ENCODE measurements around the gene TRIM24. TPM values are rescaled to one million over a fixed set of nuclear protein-coding genes. Genes with fewer than 3 reads are reported as not detected.

Gene TRIM24
- total RNA-seq, 1 experiment from 2014 or later = 10.2 TPM

GRCh38 chr7:138579671-138580070 is 119.6 kb downstream of the TRIM24 start:
- Mint-ChIP-seq H3K9me3 (ENCODE audit: unreplicated experiment) (no peaks in the 10 kb centered on the region), H3K27me3 (ENCODE audit: insufficient read depth, unreplicated experiment) (no peaks in the 10 kb centered on the region), H3K4me1 (ENCODE audit: insufficient read depth, unreplicated experiment) (no peaks in the 10 kb centered on the region), H3K4me3 (ENCODE audit: unreplicated experiment) (no peak overlapping the region), H3K36me3 (ENCODE audit: insufficient read depth, unreplicated experiment) (peaks cover 48% of the 10 kb centered on the region), H3K27ac (ENCODE audit: low read depth, unreplicated experiment) (no peak overlapping the region)
- ChIA-PET POLR2A (no interaction called here), CTCF (interaction anchor here (0.5 kb wide), 1 partner anchor 31 kb away, joined by 3 read pairs; no protein-coding TSS in a partner anchor)
- intact Hi-C loops (cut with micrococcal nuclease) = no loop called here
- no peak for DNase-seq (ENCODE audit: unreplicated experiment)
- no TSS peak for BruUV-seq (replicated peaks)
- TF ChIP-seq CTCF (IDR thresholded peaks at IDR 0.05; ENCODE audit: unreplicated experiment) = no peak

GRCh38 chr7:138581065-138581464 is 121.0 kb downstream of the TRIM24 start:
- Mint-ChIP-seq H3K27me3 (ENCODE audit: insufficient read depth, unreplicated experiment) (no peaks in the 10 kb centered on the region), H3K4me3 (ENCODE audit: unreplicated experiment) (no peak overlapping the region), H3K36me3 (ENCODE audit: insufficient read depth, unreplicated experiment) (peaks cover 55% of the 10 kb centered on the region), H3K27ac (ENCODE audit: low read depth, unreplicated experiment) (no peak overlapping the region), H3K4me1 (ENCODE audit: insufficient read depth, unreplicated experiment) (no peaks in the 10 kb centered on the region), H3K9me3 (ENCODE audit: unreplicated experiment) (no peaks in the 10 kb centered on the region)
- intact Hi-C loops (cut with micrococcal nuclease) = no loop called here
- ChIA-PET CTCF (interaction anchor here (0.6 to 1.2 kb wide), 3 partner anchors 11 to 156 kb away, joined by 3 read pairs; no protein-coding TSS in a partner anchor), POLR2A (no interaction called here)
- no peak for TF ChIP-seq CTCF (IDR thresholded peaks at IDR 0.05; ENCODE audit: unreplicated experiment)
- DNase-seq (ENCODE audit: unreplicated experiment) = no peak
- no TSS peak for BruUV-seq (replicated peaks)

GRCh38 chr7:138584283-138584682 is 124.2 kb downstream of the TRIM24 start:
- Mint-ChIP-seq H3K27me3 (ENCODE audit: insufficient read depth, unreplicated experiment) (no peaks in the 10 kb centered on the region), H3K27ac (ENCODE audit: low read depth, unreplicated experiment) (no peak overlapping the region), H3K36me3 (ENCODE audit: insufficient read depth, unreplicated experiment) (peaks cover 40% of the 10 kb centered on the region), H3K4me1 (ENCODE audit: insufficient read depth, unreplicated experiment) (no peaks in the 10 kb centered on the region), H3K9me3 (ENCODE audit: unreplicated experiment) (no peaks in the 10 kb centered on the region), H3K4me3 (ENCODE audit: unreplicated experiment) (no peak overlapping the region)
- ChIA-PET POLR2A (interaction anchor here (0.6 to 1.2 kb wide), 2 partner anchors 10 to 91 kb away, joined by 3 to 6 read pairs; no protein-coding TSS in a partner anchor), CTCF (interaction anchor here (0.7 to 1.0 kb wide), 4 partner anchors 9 to 1719 kb away, joined by 3 to 5 read pairs (median 3); no protein-coding TSS in a partner anchor)
- no peak for TF ChIP-seq CTCF (IDR thresholded peaks at IDR 0.05; ENCODE audit: unreplicated experiment)
- DNase-seq (ENCODE audit: unreplicated experiment) = no peak
- intact Hi-C loops (cut with micrococcal nuclease) = no loop called here
- BruUV-seq (replicated peaks) = no TSS peak

- ChIA-PET POLR2A (interaction anchor here (0.6 to 1.2 kb wide), 2 partner anchors 10 to 90 kb away, joined by 3 to 6 read pairs; no protein-coding TSS in a partner anchor), CTCF (interaction anchor here (0.7 to 1.0 kb wide), 3 partner anchors 9 to 423 kb away, joined by 3 to 5 read pairs (median 3); no protein-coding TSS in a partner anchor)
- TF ChIP-seq CTCF (IDR thresholded peaks at IDR 0.05; ENCODE audit: unreplicated experiment) = no peak
- Mint-ChIP-seq H3K27ac (ENCODE audit: low read depth, unreplicated experiment) (no peak overlapping the region), H3K4me1 (ENCODE audit: insufficient read depth, unreplicated experiment) (no peaks in the 10 kb centered on the region), H3K4me3 (ENCODE audit: unreplicated experiment) (no peak overlapping the region), H3K27me3 (ENCODE audit: insufficient read depth, unreplicated experiment) (no peaks in the 10 kb centered on the region), H3K9me3 (ENCODE audit: unreplicated experiment) (no peaks in the 10 kb centered on the region), H3K36me3 (ENCODE audit: insufficient read depth, unreplicated experiment) (peaks cover 36% of the 10 kb centered on the region)
- BruUV-seq (replicated peaks) = no TSS peak
- DNase-seq (ENCODE audit: unreplicated experiment) = no peak
- intact Hi-C loops (cut with micrococcal nuclease) = no loop called here
Measured at GRCh38 chr7:138584696-138585095, 124.6 kb downstream of the TRIM24 start.
